NCI-H2081 (cell line): ENCODE measurements around the gene SMYD3.
"Not testable (repeated sequence)": the region's sequence is repeated elsewhere in the genome, so short reads cannot be mapped to it uniquely, and the experiment has no call there.

ENCODE experiments used
- DNase-seq, 2 experiments: peaks; one replicate each; lab custom pipeline; 2025; lab: John Stamatoyannopoulos, UW

The SMYD3 gene

GRCh38 chr1:245988393-245989078, 518.5 kb downstream of the SMYD3 start:
- DNase-seq, result peak in 1 of 2 experiments; percentile 7

- DNase-seq, result no peak
Observed at GRCh38 chr1:245987997-245988392, 519.1 kb downstream of the SMYD3 start.

GRCh38 chr1:245987577-245987976, 519.5 kb downstream of the SMYD3 start:
- no peak for DNase-seq

- no peak for DNase-seq
Observed at GRCh38 chr1:245987219-245987545, 519.9 kb downstream of the SMYD3 start.

GRCh38 chr1:245986404-245987218, 520.5 kb downstream of the SMYD3 start:
- DNase-seq, result no peak

- DNase-seq, result no peak
Observed at GRCh38 chr1:245984390-245985155, 522.5 kb downstream of the SMYD3 start.

GRCh38 chr1:245983294-245983967, 523.6 kb downstream of the SMYD3 start:
- DNase-seq, result no peak

- DNase-seq, result no peak
Observed at GRCh38 chr1:245979589-245979988, 527.5 kb downstream of the SMYD3 start.

GRCh38 chr1:245978915-245979314, 528.2 kb downstream of the SMYD3 start:
- no peak for DNase-seq

GRCh38 chr1:245972476-245972875, 534.6 kb downstream of the SMYD3 start:
- DNase-seq, result peak in 1 of 2 experiments; percentile 17

- no peak for DNase-seq
Observed at GRCh38 chr1:245971711-245972085, 535.4 kb downstream of the SMYD3 start.

GRCh38 chr1:245971076-245971710, 535.9 kb downstream of the SMYD3 start:
- not testable (repeated sequence) for DNase-seq

GRCh38 chr1:245969283-245969682, 537.8 kb downstream of the SMYD3 start:
- no peak for DNase-seq

- DNase-seq, result no peak
Observed at GRCh38 chr1:245968775-245969174, 538.3 kb downstream of the SMYD3 start.

GRCh38 chr1:245965398-245965797, 541.7 kb downstream of the SMYD3 start:
- no peak for DNase-seq

GRCh38 chr1:245963649-245964048, 543.4 kb downstream of the SMYD3 start:
- DNase-seq, result no peak

- no peak for DNase-seq
Observed at GRCh38 chr1:245962453-245962852, 544.6 kb downstream of the SMYD3 start.

GRCh38 chr1:245961137-245961540, 545.9 kb downstream of the SMYD3 start:
- no peak for DNase-seq

- DNase-seq, result no peak
Observed at GRCh38 chr1:245960171-245960570, 546.9 kb downstream of the SMYD3 start.

GRCh38 chr1:245958016-245958415, 549.1 kb downstream of the SMYD3 start:
- DNase-seq, result no peak

- DNase-seq, result no peak
Observed at GRCh38 chr1:245957427-245957826, 549.7 kb downstream of the SMYD3 start.

GRCh38 chr1:245956225-245956624, 550.9 kb downstream of the SMYD3 start:
- DNase-seq, result no peak
